Right lobe of liver (tissue), 4 donors: Measurements from ENCODE around the gene TIGD1.

ENCODE experiments used
- CTCF ChIP-seq, 4 donors: fragments of 200-600 bp in 3 of 4; fragments of 450-650 bp in 1 of 4; IDR thresholded peaks; one replicate each; pipeline versions ENCODE4 v1.5.1 to v1.8.0; 2016 to 2022; ENCODE audit warnings: antibody characterized with exemption in 4 of 4, mild to moderate bottlenecking in 2 of 4
- POLR2A ChIP-seq: fragments of 450-650 bp; IDR thresholded peaks from one replicate; pipeline ENCODE4 v1.6.1; 2017; ENCODE audit warnings: antibody characterized with exemption, mild to moderate bottlenecking
- donor health status: DM: no; HTN: no; CAD: no.
- donor health status: DM: no; HTN: no; CAD: no.
- donor health status: DM: no; HTN: yes; CAD: no.

DNA sequence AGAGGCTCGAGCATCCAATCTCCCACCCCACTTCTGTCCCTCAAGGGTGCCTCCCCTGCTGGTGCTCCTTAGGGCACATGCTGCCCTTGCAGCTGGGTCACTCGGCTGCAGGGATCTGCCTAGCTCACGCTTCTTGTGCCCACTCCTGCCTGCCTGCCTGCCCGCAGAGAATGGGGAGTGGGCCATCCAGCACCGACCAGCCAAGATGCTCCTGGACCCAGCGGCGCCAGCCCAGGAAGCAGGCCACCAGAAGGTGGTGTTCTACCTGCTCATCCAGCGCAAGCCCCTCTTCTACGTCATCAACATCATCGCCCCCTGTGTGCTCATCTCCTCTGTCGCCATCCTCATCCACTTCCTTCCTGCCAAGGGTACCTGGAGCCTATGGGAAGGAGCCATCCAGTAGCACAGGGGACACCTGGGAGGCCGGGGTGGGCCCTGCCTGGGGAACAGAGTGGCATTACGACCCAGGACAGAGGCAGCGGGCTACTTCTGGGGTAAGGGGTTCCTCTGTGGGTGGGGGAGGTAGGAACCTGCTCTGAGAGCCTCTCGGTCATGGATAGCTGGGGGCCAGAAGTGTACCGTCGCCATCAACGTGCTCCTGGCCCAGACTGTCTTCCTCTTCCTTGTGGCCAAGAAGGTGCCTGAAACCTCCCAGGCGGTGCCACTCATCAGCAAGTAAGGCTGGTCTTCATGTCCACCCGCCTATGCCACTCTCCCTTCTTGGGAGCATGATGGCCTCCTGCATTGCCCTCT is 7.5 kb downstream of the TIGD1 start:
- TF ChIP-seq POLR2A (no peak), CTCF (IDR thresholded peaks at IDR 0.05) (no peak)
